IMR-90 (cell line): ENCODE data around the gene NEURL1B. TPM values are rescaled to one million over a fixed set of nuclear protein-coding genes. Genes with fewer than 3 reads are reported as not detected.

Experiments used
- ATAC-seq: fragments of 200-7000 bp; cut with Tn5 transposase; 2 replicates; pipeline ENCODE4 v1.9.1; 2020; ENCODE audit warnings: low read depth, mild to moderate bottlenecking, moderate library complexity
- BruUV-seq: library from RNA; stranded (reverse); fragments of 400-500 nt; replicated peaks from 2 replicates; lab custom pipeline; 2021; lab: Mats Ljungman, UMichigan
- CTCF ChIA-PET: fragments of 300-600 bp; formaldehyde crosslinking; extraction: SDS; loops from one replicate; lab custom pipeline; 2021; ENCODE audit warnings: antibody characterized with exemption; lab: Yijun Ruan, JAX
- POLR2A ChIA-PET: fragments of 300-600 bp; sonication (Branson Sonifier 250); formaldehyde crosslinking; loops from one replicate; lab custom pipeline; 2022; ENCODE audit warnings: antibody characterized with exemption; ENCODE audit not compliant: unreplicated experiment; lab: Charles Lee
- DNase-seq: peaks from one replicate; pipeline ENCODE4 v3.0.0; 2013
- H2AFZ ChIP-seq: replicated peaks from 2 replicates; pipeline ENCODE3; 2013; ENCODE audit warnings: low read length, mild to moderate bottlenecking; ENCODE audit not compliant: poor library complexity
- H2AK5ac ChIP-seq: 2 replicates; pipeline ENCODE4 v1.6.1; 2013; ENCODE audit warnings: low read depth, low read length, inconsistent platforms
- H2AK9ac ChIP-seq: replicated peaks from 2 replicates; pipeline ENCODE3; 2013; ENCODE audit warnings: mild to moderate bottlenecking, low read depth, low read length, moderate library complexity; ENCODE audit not compliant: poor library complexity
- H2BK120ac ChIP-seq: 2 replicates; pipeline ENCODE4 v1.6.1; 2013; ENCODE audit warnings: low read depth, low read length, inconsistent platforms
- H2BK15ac ChIP-seq: 3 replicates; pipeline ENCODE4 v1.6.1; 2013; ENCODE audit warnings: low read depth, low read length, inconsistent platforms
- H2BK20ac ChIP-seq: 2 replicates; pipeline ENCODE4 v1.6.1; 2013; ENCODE audit warnings: low read depth, mild to moderate bottlenecking, inconsistent platforms, low read length, moderate library complexity
- H2BK5ac ChIP-seq: 2 replicates; pipeline ENCODE4 v1.6.1; 2013; ENCODE audit warnings: mild to moderate bottlenecking, low read depth, low read length, inconsistent platforms; ENCODE audit not compliant: poor library complexity, severe bottlenecking
- H3K14ac ChIP-seq: replicated peaks from 2 replicates; pipeline ENCODE4 v1.6.1; 2013; ENCODE audit warnings: low read depth, low read length, inconsistent platforms
- H3K18ac ChIP-seq: 2 replicates; pipeline ENCODE4 v1.6.1; 2013; ENCODE audit warnings: low read depth, low read length, control low read depth
- H3K23ac ChIP-seq: 2 replicates; pipeline ENCODE4 v1.6.1; 2013; ENCODE audit warnings: low read depth, low read length, inconsistent platforms
- H3K27ac ChIP-seq: 2 replicates; pipeline ENCODE4 v1.5.1; 2013; ENCODE audit warnings: mild to moderate bottlenecking, control low read depth, low read length; ENCODE audit not compliant: insufficient read depth
- H3K27me3 ChIP-seq: 2 replicates; pipeline ENCODE4 v1.6.1; 2013; ENCODE audit warnings: low read length; ENCODE audit not compliant: control insufficient read depth, insufficient read depth
- H3K36me3 ChIP-seq: 2 replicates; pipeline ENCODE4 v1.6.1; 2013; ENCODE audit warnings: low read length, mixed read lengths; ENCODE audit not compliant: control insufficient read depth, insufficient read depth
- H3K4ac ChIP-seq: 2 replicates; pipeline ENCODE4 v1.6.1; 2013; ENCODE audit warnings: low read depth, low read length, inconsistent platforms
- H3K4me1 ChIP-seq: 2 replicates; pipeline ENCODE4 v1.6.1; 2013; ENCODE audit warnings: low read length, mixed read lengths; ENCODE audit not compliant: control insufficient read depth, insufficient read depth
- H3K4me2 ChIP-seq: 2 replicates; pipeline ENCODE4 v1.6.1; 2013; ENCODE audit warnings: low read depth, mild to moderate bottlenecking, control low read depth, low read length, moderate library complexity
- H3K4me3 ChIP-seq: 2 replicates; pipeline ENCODE4 v1.5.1; 2013; ENCODE audit warnings: low read depth, mild to moderate bottlenecking, control low read depth, low read length, moderate library complexity; ENCODE audit not compliant: insufficient read depth
- H3K56ac ChIP-seq: 2 replicates; pipeline ENCODE4 v1.6.1; 2013; ENCODE audit warnings: low read length, inconsistent platforms; ENCODE audit not compliant: insufficient read depth; ENCODE audit errors: extremely low read depth
- H3K79me1 ChIP-seq, 2 experiments: 2 replicates each; pipeline ENCODE4 v1.6.1; 2013; ENCODE audit warnings: low read length in 2 of 2, inconsistent platforms in 1 of 2, low read depth in 1 of 2
- H3K9ac ChIP-seq: 2 replicates; pipeline ENCODE4 v1.6.1; 2013; ENCODE audit warnings: low read depth, low read length, control low read depth
- H3K9me1 ChIP-seq: 2 replicates; pipeline ENCODE4 v1.6.1; 2013; ENCODE audit warnings: low read length, inconsistent platforms; ENCODE audit not compliant: insufficient read depth
- H3K9me3 ChIP-seq: 2 replicates; pipeline ENCODE4 v1.6.1; 2013; ENCODE audit warnings: low read length; ENCODE audit not compliant: control insufficient read depth, insufficient read depth
- H4K20me1 ChIP-seq: 2 replicates; pipeline ENCODE4 v1.6.1; 2013; ENCODE audit warnings: low read length, inconsistent platforms; ENCODE audit not compliant: insufficient read depth
- H4K5ac ChIP-seq: 2 replicates; pipeline ENCODE4 v1.6.1; 2013; ENCODE audit warnings: mild to moderate bottlenecking, low read depth, low read length, control low read depth
- H4K8ac ChIP-seq, 2 experiments: 2 replicates each; pipeline ENCODE4 v1.6.1; 2013; ENCODE audit warnings: low read depth in 2 of 2, low read length in 2 of 2, control low read depth in 1 of 2, inconsistent platforms in 1 of 2
- H4K91ac ChIP-seq: 2 replicates; pipeline ENCODE4 v1.6.1; 2013; ENCODE audit warnings: low read depth, low read length, inconsistent platforms; ENCODE audit not compliant: insufficient read depth
- BHLHE40 ChIP-seq: fragments of 150-350 bp; IDR thresholded peaks from 2 replicates; pipeline ENCODE4 v1.6.1; 2016; ENCODE audit warnings: mild to moderate bottlenecking, low read depth, low read length
- CHD1 ChIP-seq: IDR thresholded peaks from 2 replicates; pipeline ENCODE4 v1.6.1; 2012; ENCODE audit warnings: low read depth, low read length, improper control_type of control experiment
- CTCF ChIP-seq: conservative IDR thresholded peaks from 2 replicates; pipeline ENCODE4 v1.5.1; 2012; ENCODE audit warnings: mild to moderate bottlenecking, low read depth, low read length, improper control_type of control experiment
- MAFK ChIP-seq: IDR thresholded peaks from 2 replicates; pipeline ENCODE4 v1.6.1; 2012; ENCODE audit warnings: low read depth, low read length, improper control_type of control experiment
- MAZ ChIP-seq: IDR thresholded peaks from 2 replicates; pipeline ENCODE4 v1.6.1; 2012; ENCODE audit warnings: low read depth, mild to moderate bottlenecking, low read length, improper control_type of control experiment, moderate library complexity, borderline replicate concordance
- MXI1 ChIP-seq: IDR thresholded peaks from 2 replicates; pipeline ENCODE4 v1.6.1; 2012; ENCODE audit warnings: low read depth, mild to moderate bottlenecking, low read length, moderate library complexity, borderline replicate concordance
- NFE2L2 ChIP-seq: fragments of 150-350 bp; IDR thresholded peaks from 2 replicates; pipeline ENCODE4 v1.6.1; 2016; ENCODE audit warnings: low read depth, mild to moderate bottlenecking, low read length
- POLR2A ChIP-seq: IDR thresholded peaks from 2 replicates; pipeline ENCODE4 v1.6.1; 2012; ENCODE audit warnings: mild to moderate bottlenecking, low read depth, low read length
- SMC3 ChIP-seq: fragments of 150-350 bp; IDR thresholded peaks from 2 replicates; pipeline ENCODE4 v1.6.1; 2016; ENCODE audit warnings: low read depth, mild to moderate bottlenecking, antibody characterized with exemption, low read length, moderate library complexity
- USF2 ChIP-seq: fragments of 150-350 bp; IDR thresholded peaks from 2 replicates; pipeline ENCODE4 v1.6.1; 2017; ENCODE audit warnings: mild to moderate bottlenecking, antibody characterized with exemption, low read length, low read depth
- WGBS, 2 experiments: methylation state at CpG; one replicate each; pipeline versions ENCODE4 v1.1.5 to v1.1.7; 2013; ENCODE audit warnings: missing lambda C conversion rate in 2 of 2; ENCODE audit not compliant: insufficient read length in 1 of 2; ENCODE audit errors: extremely low coverage in 2 of 2; 5-methylcytosine and 5-hydroxymethylcytosine counted together
- dilution Hi-C: fragments of 300-500 bp; cut with HindIII; formaldehyde crosslinking; loops from one replicate; pipeline ENCODE4 v1.14.3; 2018; ENCODE audit warnings: low sequenced_read_pairs; ENCODE audit not compliant: unreplicated experiment
- in situ Hi-C: fragments of 300-500 bp; cut with MboI; formaldehyde crosslinking; loops from 3 replicates; pipeline ENCODE4 v1.14.3; 2019; ENCODE audit warnings: low sequenced_read_pairs, inconsistent platforms, mixed read lengths
- intact Hi-C: fragments of 100-400 bp; cut with micrococcal nuclease; formaldehyde crosslinking; loops from 2 replicates; pipeline ENCODE4 v1.10.0; 2022
- polyA plus RNA-seq, 3 experiments: library from polyadenylated mRNA; depleted of rRNA; stranded (reverse); fragments of >200 nt; gene quantifications; 2 replicates each; pipeline ENCODE4 v1.2.3, GENCODE V29; 2012; ENCODE audit warnings: low replicate concordance in 1 of 3
- total RNA-seq: library from RNA; depleted of rRNA; stranded (reverse); fragments of >200 nt; gene quantifications from 2 replicates; pipeline ENCODE4 v1.2.3, GENCODE V29; 2012

The NEURL1B gene
- total and polyA plus RNA-seq, 2 of the 4 experiments (the other 2 are of a cell fraction) = 1.8 to 2.8 TPM

GRCh38 chr5:172668594-172669071 is 27.6 kb downstream of the NEURL1B start:
- Histone ChIP-seq H3K79me1 (peaks cover 11 to 35% of the 10 kb centered on the region in 2 experiments; a peak in 3 of 4 replicates), H3K18ac (no peak overlapping the region), H3K4me1 (peaks cover 23% of the 10 kb centered on the region), H3K27ac (no peak overlapping the region), H2AK9ac (peak overlapping the region; percentile 16), H3K9ac (no peak overlapping the region), H2BK120ac (no peak overlapping the region), H3K27me3 (no peaks in the 10 kb centered on the region), H4K8ac (no peak overlapping the region), H4K20me1 (no peaks in the 10 kb centered on the region), H3K23ac (no peak overlapping the region), H3K14ac (no peak overlapping the region), H3K56ac (no peak overlapping the region), H4K91ac (no peak overlapping the region), H2AFZ (no peak overlapping the region), H4K5ac (no peak overlapping the region), H2AK5ac (no peak overlapping the region), H3K4me3 (no peak overlapping the region), H2BK15ac (no peak overlapping the region), H3K4me2 (no peak overlapping the region), H2BK5ac (no peak overlapping the region), H3K4ac (no peak overlapping the region), H3K9me3 (no peaks in the 10 kb centered on the region), H3K36me3 (no peaks in the 10 kb centered on the region; the same call in none of the 2 replicates), H2BK20ac (no peak overlapping the region), H3K9me1 (peaks cover 17% of the 10 kb centered on the region)
- DNase-seq = no peak
- ChIA-PET POLR2A (no interaction called here), CTCF (no interaction called here)
- WGBS, 2 experiments = no CpG with 5 or more reads among the region's 11 CpGs
- dilution Hi-C loops (no loop called here), intact Hi-C loops (no loop called here), in situ Hi-C loops (no loop called here)
- TF ChIP-seq BHLHE40 (no peak), MAFK (no peak), NFE2L2 (no peak), CTCF (no peak), MAZ (no peak), SMC3 (no peak), USF2 (no peak), MXI1 (no peak), POLR2A (no peak), CHD1 (no peak)
- no peak for ATAC-seq
- BruUV-seq = no TSS peak
